HCT116 (cell line): ENCODE results near the gene MAML3. TPM values are rescaled to one million over a fixed set of nuclear protein-coding genes. Genes with fewer than 3 reads are reported as not detected.

Experiments used
- ATAC-seq: fragments of 200-7000 bp; cut with Tn5 transposase; 2 replicates; pipeline ENCODE4 v1.9.1; 2020; ENCODE audit warnings: mild to moderate bottlenecking, moderate library complexity
- BruUV-seq: library from RNA; stranded (reverse); fragments of 400-500 nt; replicated peaks from 2 replicates; lab custom pipeline; 2021; lab: Mats Ljungman, UMichigan
- CTCF ChIA-PET: fragments of 300-600 bp; sonication (Branson Sonifier 250); formaldehyde crosslinking; loops from one replicate; lab custom pipeline; 2021; ENCODE audit warnings: antibody characterized with exemption; lab: Charles Lee
- POLR2A ChIA-PET: fragments of 300-600, 350-600 bp; sonication (Branson Sonifier 250); formaldehyde crosslinking; loops from one replicate; lab custom pipeline; 2021; ENCODE audit warnings: antibody characterized with exemption; lab: Charles Lee
- RAD21 ChIA-PET, 2 experiments: fragments of 300-600 bp; sonication (Branson Sonifier 250); formaldehyde crosslinking; loops; one replicate each; lab custom pipeline; 2023; ENCODE audit warnings: low total read pairs in 2 of 2; ENCODE audit not compliant: uncharacterized antibody in 2 of 2, unreplicated experiment in 2 of 2, low non-redundant PET in 1 of 2; lab: Charles Lee
- DNase-seq: peaks from one replicate; pipeline ENCODE4 v3.0.0-alpha.2; 2010; ENCODE audit warnings: low read depth, low spot score
- H2AFZ ChIP-seq: fragments of 200-600 bp; shearing (Covaris generic), sonication (generic); 2 replicates; pipeline ENCODE4 v1.6.1; 2017; ENCODE audit warnings: low read depth, mixed run types, mixed read lengths, antibody characterized with exemption, low read length; ENCODE audit not compliant: poor library complexity, severe bottlenecking
- H3K27ac ChIP-seq: 2 replicates; pipeline ENCODE4 v1.5.1; 2012; ENCODE audit warnings: low read depth, low read length
- H3K27me3 ChIP-seq: fragments of 200-600 bp; sonication (generic); 2 replicates; pipeline ENCODE4 v1.6.1; 2016; ENCODE audit warnings: mixed run types, low read length, mixed read lengths; ENCODE audit not compliant: insufficient read depth
- H3K36me3 ChIP-seq, 2 experiments: fragments of 200-500 bp in 1 of 2; fragments of 200-600 bp in 1 of 2; sonication (Bioruptor generic) in 1 of 2; sonication (generic) in 1 of 2; 2 replicates each; pipeline versions ENCODE4 v1.5.1 to v1.6.1; 2014 to 2016; ENCODE audit warnings: low read length in 2 of 2, inconsistent platforms in 1 of 2, mixed read lengths in 1 of 2, mixed run types in 1 of 2; ENCODE audit not compliant: insufficient read depth in 2 of 2, control insufficient read depth in 1 of 2
- H3K4me1 ChIP-seq, 2 experiments: fragments of 200-600 bp in 1 of 2; sonication (generic) in 1 of 2; 2 replicates each; pipeline versions ENCODE4 v1.5.1 to v1.6.1; 2012 to 2017; ENCODE audit warnings: low read length in 2 of 2, inconsistent platforms in 1 of 2, mild to moderate bottlenecking in 1 of 2, mixed read lengths in 1 of 2, mixed run types in 1 of 2, moderate library complexity in 1 of 2; ENCODE audit not compliant: insufficient read depth in 2 of 2, control insufficient read depth in 1 of 2
- H3K4me2 ChIP-seq: fragments of 200-600 bp; sonication (generic); 2 replicates; pipeline ENCODE4 v1.6.1; 2017; ENCODE audit warnings: mixed run types, low read length, mixed read lengths
- H3K4me3 ChIP-seq, 2 experiments: fragments of 200-600 bp in 1 of 2; sonication (generic) in 1 of 2; replicated peaks in 1 of 2; 2 replicates each; pipeline ENCODE4 v1.5.1; 2011 to 2016; ENCODE audit warnings: low read length in 2 of 2, control low read depth in 1 of 2, low read depth in 1 of 2, mild to moderate bottlenecking in 1 of 2, mixed read lengths in 1 of 2, mixed run types in 1 of 2
- H3K79me2 ChIP-seq: fragments of 200-600 bp; sonication (generic); 2 replicates; pipeline ENCODE4 v1.6.1; 2017; ENCODE audit warnings: mild to moderate bottlenecking, mixed run types, low read length, moderate library complexity, mixed read lengths; ENCODE audit not compliant: insufficient read depth
- H3K9ac ChIP-seq: fragments of 200-600 bp; sonication (generic); 2 replicates; pipeline ENCODE4 v1.6.1; 2016; ENCODE audit warnings: low read length, mixed read lengths
- H3K9me2 ChIP-seq: fragments of 200-600 bp; sonication (generic), shearing (Covaris generic); 2 replicates; pipeline ENCODE4 v1.6.1; 2017; ENCODE audit warnings: mixed run types, mild to moderate bottlenecking, moderate library complexity; ENCODE audit not compliant: insufficient read depth
- H3K9me3 ChIP-seq, 2 experiments: fragments of 200-500 bp in 1 of 2; fragments of 200-600 bp in 1 of 2; sonication (Bioruptor generic) in 1 of 2; sonication (generic) in 1 of 2; 2 replicates each; pipeline ENCODE4 v1.6.1; 2014 to 2017; ENCODE audit warnings: low read length in 2 of 2, mixed read lengths in 2 of 2, inconsistent platforms in 1 of 2, low read depth in 1 of 2, mild to moderate bottlenecking in 1 of 2, mixed run types in 1 of 2, moderate library complexity in 1 of 2; ENCODE audit not compliant: control insufficient read depth in 1 of 2, insufficient read depth in 1 of 2
- H4K20me1 ChIP-seq: fragments of 200-600 bp; sonication (generic), shearing (Covaris generic); 2 replicates; pipeline ENCODE4 v1.6.1; 2017; ENCODE audit warnings: mixed run types, mild to moderate bottlenecking, moderate library complexity; ENCODE audit not compliant: insufficient read depth
- ATF3 ChIP-seq: IDR thresholded peaks from 2 replicates; pipeline ENCODE4 v1.6.1; 2012
- CEBPB ChIP-seq: IDR thresholded peaks from 2 replicates; pipeline ENCODE4 v1.6.1; 2012; ENCODE audit warnings: low read depth
- EZH2phosphoT487 ChIP-seq: fragments of 200-600 bp; IDR thresholded peaks from 2 replicates; pipeline ENCODE4 v1.6.1; 2018; ENCODE audit warnings: antibody characterized with exemption, borderline replicate concordance
- FOSL1 ChIP-seq: IDR thresholded peaks from 2 replicates; pipeline ENCODE4 v1.6.1; 2012; ENCODE audit warnings: low read depth
- JUND ChIP-seq: IDR thresholded peaks from 2 replicates; pipeline ENCODE4 v1.6.1; 2012
- POLR2AphosphoS5 ChIP-seq: IDR thresholded peaks from 2 replicates; pipeline ENCODE4 v1.6.1; 2011; ENCODE audit warnings: mild to moderate bottlenecking, low read depth, low read length, moderate library complexity
- RAD21 ChIP-seq: IDR thresholded peaks from 2 replicates; pipeline ENCODE4 v1.6.1; 2012; ENCODE audit warnings: low read depth, mild to moderate bottlenecking
- REST ChIP-seq: IDR thresholded peaks from 2 replicates; pipeline ENCODE4 v1.6.1; 2012; ENCODE audit warnings: low read depth
- SP1 ChIP-seq: IDR thresholded peaks from 2 replicates; pipeline ENCODE4 v1.6.1; 2012; ENCODE audit warnings: low read depth
- SRF ChIP-seq: IDR thresholded peaks from 2 replicates; pipeline ENCODE4 v1.6.1; 2012; ENCODE audit warnings: low read depth
- TCF7L2 ChIP-seq: IDR thresholded peaks from 2 replicates; pipeline ENCODE4 v1.7.0; 2011; ENCODE audit warnings: borderline replicate concordance, inconsistent platforms; ENCODE audit not compliant: insufficient read depth, insufficient read length; ENCODE audit errors: extremely low read depth
- ZBTB33 ChIP-seq: IDR thresholded peaks from 2 replicates; pipeline ENCODE4 v1.6.1; 2011; ENCODE audit warnings: mild to moderate bottlenecking, low read length, moderate library complexity; ENCODE audit not compliant: insufficient replicate concordance; ENCODE audit errors: extremely low read depth
- ZFX ChIP-seq: fragments of 450-650 bp; IDR thresholded peaks from 2 replicates; pipeline ENCODE4 v1.6.1; 2017
- ZNF274 ChIP-seq: fragments of 200-500 bp; sonication (Bioruptor generic); IDR thresholded peaks from 2 replicates; pipeline ENCODE4 v1.6.1; 2014; ENCODE audit warnings: mild to moderate bottlenecking, low read depth, low read length, inconsistent platforms
- intact Hi-C: fragments of 100-400 bp; cut with micrococcal nuclease; formaldehyde crosslinking; loops from 2 replicates; pipeline ENCODE4 v1.10.0; 2022
- total RNA-seq: library from RNA; stranded (reverse); gene quantifications from one replicate; pipeline ENCODE4 v1.2.1, GENCODE V29; 2021; ENCODE audit not compliant: unreplicated experiment

MAML3 gene
- total RNA-seq, 1 experiment from 2014 or later = 3.1 TPM

- ATAC-seq (no peak), DNase-seq (no peak)
- no peak overlapping the region for H3K9ac ChIP-seq
- no peaks in the 10 kb centered on the region for H3K9me3 ChIP-seq
- TF ChIP-seq ZFX (no peak), CEBPB (no peak), TCF7L2 (no peak), EZH2phosphoT487 (no peak), SP1 (no peak), JUND (no peak)
- CTCF ChIA-PET = no interaction called here
- H3K27me3 ChIP-seq = no peaks in the 10 kb centered on the region
- H3K79me2 ChIP-seq = no peaks in the 10 kb centered on the region
- no peaks in the 10 kb centered on the region for H3K36me3 ChIP-seq
- no peak overlapping the region for H3K27ac ChIP-seq
- no peaks in the 10 kb centered on the region for H4K20me1 ChIP-seq
- no peak overlapping the region for H3K4me2 ChIP-seq
- no peak overlapping the region for H3K4me3 ChIP-seq
- no peak overlapping the region for H2AFZ ChIP-seq
- POLR2A ChIA-PET = no interaction called here
- H3K9me2 ChIP-seq = no peaks in the 10 kb centered on the region
- intact Hi-C loops = no loop called here
- H3K4me1 ChIP-seq = no peaks in the 10 kb centered on the region
- RAD21 ChIA-PET = no interaction called here
- BruUV-seq = no TSS peak
Measured at GRCh38 chr4:139785356-139785755, 368.6 kb downstream of the MAML3 start.

- POLR2A ChIA-PET = no interaction called here
- BruUV-seq = no TSS peak
- H2AFZ ChIP-seq = no peak overlapping the region
- TF ChIP-seq ZBTB33 (no peak), REST (no peak), FOSL1 (no peak), EZH2phosphoT487 (no peak), TCF7L2 (no peak), ATF3 (no peak), RAD21 (no peak), SP1 (no peak), POLR2AphosphoS5 (no peak), ZFX (no peak), ZNF274 (no peak), SRF (no peak), JUND (no peak)
Measured at GRCh38 chr4:139783741-139784484, 370.1 kb downstream of the MAML3 start.

More at GRCh38 chr4:139783741-139784484, 370.1 kb downstream of the MAML3 start:
- Histone ChIP-seq H3K9ac (no peak overlapping the region), H3K4me2 (no peak overlapping the region), H4K20me1 (no peaks in the 10 kb centered on the region), H3K4me1 (no peaks in the 10 kb centered on the region), H3K9me2 (no peaks in the 10 kb centered on the region), H3K79me2 (no peaks in the 10 kb centered on the region), H3K27me3 (no peaks in the 10 kb centered on the region), H3K9me3 (no peaks in the 10 kb centered on the region), H3K27ac (no peak overlapping the region), H3K36me3 (no peaks in the 10 kb centered on the region), H3K4me3 (no peak overlapping the region)
- RAD21 ChIA-PET = no interaction called here
- ATAC-seq (no peak), DNase-seq (no peak)
- CTCF ChIA-PET = no interaction called here
- intact Hi-C loops = no loop called here
